HG02588 (cell line): ENCODE measurements around the gene TACC2.

Experiments used
- ATAC-seq: cut with Tn5 transposase; IDR thresholded peaks from one replicate; pipeline ENCODE4 v1.9.1; 2021; ENCODE audit warnings: mild to moderate bottlenecking, moderate library complexity; ENCODE audit not compliant: unreplicated experiment

TACC2 gene

GRCh38 chr10:122291739-122292138 lies 302.8 kb downstream of the TACC2 start:
- no peak for ATAC-seq

GRCh38 chr10:122292376-122292775 lies 303.4 kb downstream of the TACC2 start:
- no peak for ATAC-seq

- no peak for ATAC-seq
Observed at GRCh38 chr10:122293156-122293960, 304.4 kb downstream of the TACC2 start.

GRCh38 chr10:122293961-122294380 lies 305.0 kb downstream of the TACC2 start:
- no peak for ATAC-seq

GRCh38 chr10:122294511-122295450 lies 305.8 kb downstream of the TACC2 start:
- no peak for ATAC-seq

- no peak for ATAC-seq
Observed at GRCh38 chr10:122295451-122295809, 306.5 kb downstream of the TACC2 start.

DNA sequence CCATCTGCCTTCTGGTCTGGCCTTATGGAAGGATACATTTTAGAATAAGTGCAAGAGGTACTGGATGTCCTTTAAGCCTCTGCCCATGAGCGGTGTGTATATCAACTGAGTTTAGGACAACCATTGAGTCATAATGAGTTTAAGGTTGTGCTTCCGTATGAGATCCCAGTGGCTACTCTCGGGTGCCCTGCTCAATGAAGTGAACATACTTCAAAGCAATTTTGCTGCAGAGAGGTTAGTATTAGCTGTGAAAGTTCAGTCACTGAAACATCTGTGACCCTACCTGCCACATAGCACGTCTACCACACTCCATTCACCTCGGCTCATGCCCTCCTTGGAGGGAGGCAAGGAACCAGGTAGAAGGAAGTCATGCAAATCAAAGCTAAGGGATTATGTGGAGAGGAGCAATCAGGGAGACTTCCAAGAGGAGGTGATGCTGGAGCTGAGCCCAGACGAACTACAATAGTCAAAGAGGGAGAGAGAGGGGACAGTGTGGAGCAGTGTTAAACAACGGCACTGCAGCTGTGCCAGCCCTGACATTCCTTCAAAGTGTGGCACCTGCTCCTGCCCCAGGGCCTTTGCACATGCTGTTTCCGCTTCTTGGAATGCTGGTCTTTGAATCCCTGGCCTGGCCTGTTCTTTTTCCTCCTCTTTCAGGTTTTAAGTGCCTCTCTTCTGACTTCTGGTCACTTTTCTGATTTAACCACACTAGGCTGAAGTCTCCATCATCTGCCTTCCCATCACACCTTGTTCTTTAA lies 307.6 kb downstream of the TACC2 start:
- no peak for ATAC-seq

DNA sequence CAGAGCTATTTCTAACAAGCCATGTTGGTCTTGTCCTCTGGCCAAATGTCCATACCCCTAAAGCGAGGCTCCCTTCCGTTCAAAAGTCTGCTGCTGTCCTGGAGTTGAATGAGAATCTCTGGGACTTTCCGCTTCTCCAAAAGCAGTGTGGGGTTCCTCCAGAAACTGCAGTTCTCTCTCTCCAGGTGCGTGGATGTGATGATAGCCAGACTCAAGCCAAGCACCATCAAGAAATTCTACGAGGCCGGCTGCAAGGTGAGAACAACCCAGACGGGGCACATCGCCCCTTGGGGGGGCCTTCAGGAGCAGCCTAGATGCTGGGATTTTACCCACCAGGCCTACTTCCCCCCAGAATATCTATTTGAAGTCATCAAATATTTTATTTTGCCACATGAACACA lies 308.6 kb downstream of the TACC2 start:
- ATAC-seq, result no peak

DNA sequence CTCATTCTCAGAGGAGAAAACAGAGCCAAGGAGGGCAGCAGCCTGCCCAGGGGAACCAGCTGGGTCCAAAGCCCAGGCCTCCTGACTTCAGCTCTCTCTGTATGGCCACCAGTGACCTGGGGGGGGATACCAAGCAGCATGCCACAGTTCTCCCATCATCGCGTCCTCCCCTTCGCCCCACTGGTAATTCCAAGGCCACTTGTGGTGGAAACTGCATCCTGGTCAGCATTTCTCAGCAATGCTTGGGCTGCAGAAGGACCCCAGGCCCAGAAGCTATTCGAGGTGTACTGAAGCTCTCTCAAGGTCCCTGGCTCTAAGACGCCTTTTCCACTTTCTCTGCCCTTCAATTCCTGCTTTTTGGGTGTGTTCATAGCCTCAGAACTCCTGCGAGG lies 309.2 kb downstream of the TACC2 start:
- no peak for ATAC-seq

- ATAC-seq, result no peak
Observed at GRCh38 chr10:122298598-122299301, 309.8 kb downstream of the TACC2 start.

DNA sequence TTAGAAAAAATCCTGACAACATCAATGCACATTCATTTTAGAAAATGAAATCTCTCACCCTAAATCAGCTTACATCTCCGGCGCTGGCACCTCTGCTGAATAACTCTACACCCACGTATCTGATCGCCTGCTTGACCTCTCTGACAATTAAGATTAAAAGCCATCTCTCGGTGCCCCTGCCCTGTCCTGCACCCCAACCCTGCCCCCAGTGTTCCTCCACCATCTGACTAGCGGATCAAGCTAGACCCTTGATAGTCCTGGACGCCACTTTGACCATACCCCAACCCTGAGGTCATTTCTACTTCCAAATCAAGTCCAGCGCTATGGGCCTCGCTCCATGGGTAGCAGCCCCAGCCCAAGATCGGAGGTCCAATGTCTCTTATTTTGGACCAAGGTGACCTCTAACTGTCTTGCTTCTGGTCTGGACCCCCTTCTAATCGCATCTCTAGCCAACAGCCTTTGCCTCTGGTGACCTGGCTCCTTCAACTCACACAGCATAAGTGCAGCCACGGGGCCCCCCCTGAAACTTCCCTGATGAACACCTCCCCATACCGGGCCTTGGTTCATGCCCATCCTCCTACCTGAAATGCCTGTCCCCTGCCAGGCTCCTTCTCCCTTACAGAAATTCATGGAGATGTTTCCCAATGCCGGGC lies 310.6 kb downstream of the TACC2 start:
- no peak for ATAC-seq

DNA sequence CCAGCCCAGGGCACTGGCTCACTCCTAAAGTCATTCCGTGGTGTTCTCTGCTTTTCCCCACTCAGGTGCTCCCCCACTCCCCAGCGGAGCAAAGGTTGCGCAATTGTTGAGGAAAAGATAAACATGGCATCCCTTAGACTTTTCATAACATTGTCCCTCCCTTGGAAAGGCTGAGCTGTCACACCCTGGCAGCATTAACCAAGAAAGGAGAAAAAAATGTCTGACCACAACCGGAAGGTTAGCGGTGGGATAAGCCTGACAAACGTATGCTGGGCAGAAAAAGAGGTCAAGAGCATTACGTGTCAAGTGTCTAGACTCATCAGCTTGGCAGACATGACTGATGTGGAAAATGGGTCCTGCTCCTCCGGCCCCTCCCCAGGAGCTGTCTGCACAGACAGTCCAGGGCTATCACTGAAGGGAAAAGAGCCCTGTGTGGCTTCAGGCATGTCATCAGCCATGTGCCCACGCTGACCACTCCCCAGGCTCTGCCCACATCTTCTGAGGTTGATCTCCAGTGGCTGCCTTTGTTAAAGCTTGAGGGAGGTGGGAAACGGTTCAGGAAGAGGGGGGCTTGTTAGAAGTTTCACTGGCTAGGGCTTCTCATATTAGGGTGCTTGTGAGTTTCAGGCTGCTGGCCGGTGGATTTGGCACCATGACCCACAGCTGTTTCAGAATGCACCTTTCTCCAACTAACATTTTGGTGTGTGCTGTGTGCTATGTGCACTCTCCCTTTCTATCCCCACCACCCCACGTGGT lies 312.3 kb downstream of the TACC2 start:
- no peak for ATAC-seq

DNA sequence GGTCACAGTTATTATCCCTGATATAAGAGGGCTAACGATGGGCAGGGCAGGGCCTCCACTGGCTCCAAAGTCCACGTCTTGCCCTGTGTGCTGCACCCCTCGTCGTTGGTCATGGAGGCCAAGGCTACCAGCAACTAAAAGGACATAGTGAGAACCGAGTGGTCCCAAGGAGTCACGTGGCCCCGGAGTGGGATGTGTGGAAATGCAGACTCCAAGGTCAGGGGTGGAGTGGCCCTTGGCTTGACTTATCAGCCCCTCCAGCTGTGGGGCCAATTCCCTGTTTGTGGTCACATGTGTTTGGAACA lies 312.8 kb downstream of the TACC2 start:
- ATAC-seq, result no peak

GRCh38 chr10:122302315-122302714 lies 313.4 kb downstream of the TACC2 start:
- no peak for ATAC-seq

DNA sequence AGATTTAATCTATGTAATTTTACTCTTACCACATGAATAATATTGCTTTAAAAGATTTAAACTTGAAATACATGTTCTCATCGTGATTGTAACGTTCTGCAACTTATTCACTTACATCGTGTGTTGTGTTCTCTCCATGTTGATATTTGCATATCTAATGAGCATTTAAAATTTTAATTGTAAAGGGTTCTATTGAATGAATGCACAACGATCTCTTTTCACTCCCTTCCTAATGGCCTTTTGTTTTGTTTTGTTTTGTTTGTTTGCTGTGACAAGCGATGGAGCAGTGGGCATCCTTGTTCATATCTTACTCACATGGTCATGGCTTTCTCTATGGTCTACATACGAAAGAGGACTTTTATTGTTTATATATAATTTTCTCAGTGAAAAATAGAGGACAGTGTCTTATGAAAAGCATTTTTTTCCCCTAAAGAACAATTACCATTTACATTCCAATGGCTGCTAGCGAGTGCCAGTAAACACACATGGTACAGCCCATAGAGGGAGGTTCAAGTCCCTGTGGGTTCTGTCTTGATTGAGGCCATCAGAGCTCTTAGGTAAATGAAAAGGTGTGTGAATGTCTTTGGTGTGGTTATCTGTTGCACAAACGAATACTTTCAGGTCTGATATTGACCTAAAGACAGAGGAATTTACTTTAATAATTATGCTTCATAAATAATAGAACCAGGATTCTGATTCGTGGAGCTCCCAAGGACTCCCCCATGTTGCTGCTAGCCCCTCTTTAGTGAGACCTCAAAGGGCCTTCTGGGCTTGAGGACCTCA lies 314.5 kb downstream of the TACC2 start:
- ATAC-seq, result no peak
